Stimulated activated CD8-positive, alpha-beta memory T cell treated with anti-CD3 and anti-CD28 coated beads, Interleukin-2, amount 100 ng/mL, for 1 hour (primary cell): ENCODE data around the gene ATRNL1.
"Not testable (repeated sequence)": the region's sequence is repeated elsewhere in the genome, so short reads cannot be mapped to it uniquely, and the experiment has no call there.

ENCODE experiments used
- DNase-seq, 2 donors: peaks; one replicate each; pipeline ENCODE4 v3.0.0-alpha.2; 2020; ENCODE audit warnings: low read depth in 2 of 2

The ATRNL1 gene

GRCh38 chr10:115409347-115409746 is 316.2 kb downstream of the ATRNL1 start:
- DNase-seq, result no peak

DNA sequence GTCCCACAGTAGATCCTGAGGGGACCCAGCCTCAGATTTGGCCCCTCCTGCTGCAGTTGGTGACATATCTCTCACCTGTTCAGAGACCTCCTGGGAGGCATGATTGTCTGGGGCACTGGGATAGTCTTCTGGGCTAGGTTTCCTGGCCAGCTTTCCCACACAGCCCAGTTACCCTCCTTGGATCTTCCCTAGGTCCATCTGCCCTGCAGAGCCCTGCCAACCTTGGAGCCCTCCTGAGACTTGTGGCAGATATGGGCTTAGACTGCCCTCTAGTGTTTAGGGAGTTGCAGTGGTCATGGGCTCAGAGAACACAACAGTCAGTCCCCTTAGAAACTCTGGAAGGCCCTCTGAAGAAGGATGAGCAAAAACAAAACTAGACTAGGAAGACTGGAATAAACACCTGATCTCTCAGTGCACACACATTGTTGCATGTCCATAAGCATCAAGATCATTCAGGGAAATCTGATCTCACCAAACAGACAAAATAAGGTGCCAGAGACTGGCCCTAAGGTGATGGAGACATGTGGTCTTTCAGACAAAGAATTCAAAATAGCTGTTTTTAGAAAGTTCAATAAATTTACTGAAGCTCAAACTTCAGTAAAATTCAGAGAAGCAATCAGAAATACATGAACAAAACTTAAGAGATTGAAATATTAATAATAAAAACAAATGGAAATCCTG is 324.6 kb downstream of the ATRNL1 start:
- DNase-seq, result no peak

- DNase-seq, result no peak
These were observed 329.5 kb downstream of the ATRNL1 start for GRCh38 chr10:115422624-115423023.

GRCh38 chr10:115427611-115428010 is 334.4 kb downstream of the ATRNL1 start:
- no peak for DNase-seq

GRCh38 chr10:115432188-115432819 is 339.1 kb downstream of the ATRNL1 start:
- no peak for DNase-seq

GRCh38 chr10:115436999-115437398 is 343.8 kb downstream of the ATRNL1 start:
- no peak for DNase-seq

- DNase-seq, result no peak
These were observed 348.9 kb downstream of the ATRNL1 start for GRCh38 chr10:115441907-115442545.

GRCh38 chr10:115456812-115457211 is 363.6 kb downstream of the ATRNL1 start:
- DNase-seq, result no peak

DNA sequence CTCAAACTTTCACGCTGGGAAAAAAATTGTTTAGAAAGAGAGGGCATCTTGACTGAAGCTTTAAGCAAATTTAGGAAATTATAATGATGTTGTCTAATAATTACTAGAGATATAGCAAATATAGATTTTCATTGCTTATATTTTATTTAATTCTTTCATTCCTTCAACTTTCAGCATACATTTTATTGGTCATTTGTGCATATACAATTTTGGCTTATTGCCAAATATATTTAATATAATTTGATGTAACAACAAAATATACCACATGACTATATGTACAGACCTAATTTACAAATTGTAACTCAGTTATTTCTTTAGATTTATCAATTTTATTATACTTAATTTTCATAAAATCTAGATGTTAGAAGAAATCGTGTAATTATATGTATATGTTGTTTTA is 390.1 kb downstream of the ATRNL1 start:
- DNase-seq, result no peak

- no peak for DNase-seq
These were observed 398.5 kb downstream of the ATRNL1 start for GRCh38 chr10:115491526-115492140.

DNA sequence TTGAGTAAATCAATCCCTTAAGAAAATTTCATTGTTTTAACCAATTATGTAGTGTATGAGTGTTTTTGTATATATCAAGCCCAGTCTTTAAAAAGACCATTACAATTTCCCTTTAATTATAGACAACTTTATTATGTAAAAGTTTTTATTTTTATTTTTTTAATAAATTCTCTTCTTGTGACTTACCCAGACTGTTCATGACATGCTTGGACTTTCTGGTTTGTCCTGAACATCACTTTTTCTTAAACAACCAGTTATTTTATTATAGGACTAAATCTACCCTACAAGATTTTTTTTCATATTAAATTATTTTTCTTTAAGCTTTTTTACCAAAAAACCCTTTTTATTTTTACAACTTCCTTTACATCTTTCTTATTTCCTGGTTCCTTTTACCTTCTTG is 410.4 kb downstream of the ATRNL1 start:
- no peak for DNase-seq

GRCh38 chr10:115514895-115515294 is 421.7 kb downstream of the ATRNL1 start:
- no peak for DNase-seq

DNA sequence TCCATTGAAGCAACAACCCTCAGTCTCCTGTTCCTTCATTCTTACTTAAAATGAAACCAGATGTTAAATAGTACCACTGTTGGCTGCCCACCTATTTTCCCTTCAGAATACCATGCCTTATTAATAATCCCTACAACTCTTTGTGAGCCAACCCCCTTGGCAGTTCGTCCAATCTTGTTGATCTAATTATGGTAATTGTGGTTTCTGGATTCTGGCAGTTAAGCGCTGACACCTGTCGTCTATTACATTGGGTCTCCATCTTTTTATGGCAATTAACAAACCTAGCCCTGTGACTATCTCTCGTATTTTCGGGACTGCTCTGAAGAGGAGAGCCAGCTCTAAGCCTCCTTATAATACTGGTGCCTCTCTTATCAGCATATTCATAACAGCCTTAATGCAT is 432.0 kb downstream of the ATRNL1 start:
- no peak for DNase-seq

- DNase-seq, result not testable (repeated sequence)
These were observed 434.5 kb downstream of the ATRNL1 start for GRCh38 chr10:115527682-115528081.

DNA sequence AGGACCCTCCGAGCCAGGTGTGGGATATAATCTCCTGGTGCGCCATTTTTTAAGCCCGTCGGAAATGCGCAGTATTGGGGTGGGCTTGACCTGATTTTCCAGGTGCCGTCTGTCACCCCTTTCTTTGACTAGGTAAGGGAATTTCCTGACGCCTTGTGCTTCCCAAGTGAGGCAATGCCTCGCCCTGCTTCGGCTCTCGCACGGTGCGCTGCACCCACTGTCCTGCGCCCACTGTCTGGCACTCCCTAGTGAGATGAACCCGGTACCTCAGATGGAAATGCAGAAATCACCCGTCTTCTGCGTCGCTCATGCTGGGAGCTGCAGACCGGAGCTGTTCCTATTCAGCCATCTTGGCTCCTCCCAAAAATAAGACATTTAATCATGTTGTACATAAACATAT is 443.2 kb downstream of the ATRNL1 start:
- not testable (repeated sequence) for DNase-seq

GRCh38 chr10:115539142-115539762 is 446.1 kb downstream of the ATRNL1 start:
- DNase-seq, result no peak

- no peak for DNase-seq
These were observed 462.8 kb downstream of the ATRNL1 start for GRCh38 chr10:115555887-115556402.

- no peak for DNase-seq
These were observed 465.1 kb downstream of the ATRNL1 start for GRCh38 chr10:115558252-115558651.

GRCh38 chr10:115566867-115567266 is 473.7 kb downstream of the ATRNL1 start:
- no peak for DNase-seq

DNA sequence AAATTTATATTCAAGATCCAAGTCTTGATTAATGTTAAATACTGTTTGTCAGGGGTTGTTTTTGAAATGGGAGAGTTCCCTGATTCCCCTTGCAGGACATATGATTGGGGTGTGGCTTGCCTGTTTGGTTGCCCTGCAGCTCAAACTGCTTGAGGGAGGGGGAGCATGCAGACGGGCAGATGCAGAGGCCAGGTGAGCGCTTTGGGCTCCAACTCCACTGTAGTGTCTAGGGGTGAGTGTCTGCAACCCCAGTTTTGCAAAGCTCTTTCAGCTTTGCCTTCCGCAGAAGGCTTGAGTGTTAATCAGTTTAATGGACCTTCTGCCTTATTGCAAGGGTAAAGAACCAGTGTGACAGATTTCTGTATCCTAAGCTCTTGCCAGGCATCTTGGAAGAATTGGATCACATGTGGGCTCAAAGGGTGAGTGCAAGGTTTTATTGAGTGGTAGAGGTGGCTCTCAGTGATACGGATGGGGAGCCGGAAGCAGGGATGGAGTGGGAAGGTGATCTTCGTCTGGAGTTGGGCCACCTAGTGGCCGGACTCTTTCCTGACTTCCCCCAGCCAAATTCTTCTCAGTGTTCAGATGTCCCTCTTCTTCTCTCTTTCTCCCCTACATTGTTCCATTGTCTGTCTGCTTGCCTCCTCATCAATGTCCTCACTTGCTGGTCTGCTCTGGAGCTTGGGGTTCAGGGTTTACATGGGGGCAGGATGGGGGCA is 479.7 kb downstream of the ATRNL1 start:
- no peak for DNase-seq

DNA sequence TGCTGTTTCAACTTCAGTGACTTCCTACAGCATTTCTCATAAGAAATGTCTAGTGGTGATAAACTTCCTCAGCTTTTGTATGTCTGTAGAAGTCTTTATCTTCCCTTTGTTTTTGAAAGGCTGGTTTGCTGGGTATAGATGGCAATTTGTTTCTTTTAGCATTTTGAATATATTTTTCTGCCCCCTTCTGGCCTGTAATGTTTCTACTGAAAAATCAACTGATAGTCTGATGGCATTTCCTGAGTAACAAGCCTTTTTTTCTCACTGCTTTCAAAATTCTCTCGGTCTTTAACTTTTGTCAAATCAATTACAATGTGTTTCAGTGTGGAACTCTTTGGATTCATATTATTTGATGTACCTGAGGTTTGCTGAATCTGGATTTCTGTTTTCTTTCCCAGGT is 487.1 kb downstream of the ATRNL1 start:
- no peak for DNase-seq
